HG02852 (cell line): Measurements from ENCODE around the gene FGD6.
"Not testable (repeated sequence)": the region's sequence is repeated elsewhere in the genome, so short reads cannot be mapped to it uniquely, and the experiment has no call there.

Experiments
- ATAC-seq: cut with Tn5 transposase; IDR thresholded peaks from one replicate; pipeline ENCODE4 v1.9.1; 2021; ENCODE audit warnings: mild to moderate bottlenecking, moderate library complexity; ENCODE audit not compliant: unreplicated experiment

Gene FGD6

DNA sequence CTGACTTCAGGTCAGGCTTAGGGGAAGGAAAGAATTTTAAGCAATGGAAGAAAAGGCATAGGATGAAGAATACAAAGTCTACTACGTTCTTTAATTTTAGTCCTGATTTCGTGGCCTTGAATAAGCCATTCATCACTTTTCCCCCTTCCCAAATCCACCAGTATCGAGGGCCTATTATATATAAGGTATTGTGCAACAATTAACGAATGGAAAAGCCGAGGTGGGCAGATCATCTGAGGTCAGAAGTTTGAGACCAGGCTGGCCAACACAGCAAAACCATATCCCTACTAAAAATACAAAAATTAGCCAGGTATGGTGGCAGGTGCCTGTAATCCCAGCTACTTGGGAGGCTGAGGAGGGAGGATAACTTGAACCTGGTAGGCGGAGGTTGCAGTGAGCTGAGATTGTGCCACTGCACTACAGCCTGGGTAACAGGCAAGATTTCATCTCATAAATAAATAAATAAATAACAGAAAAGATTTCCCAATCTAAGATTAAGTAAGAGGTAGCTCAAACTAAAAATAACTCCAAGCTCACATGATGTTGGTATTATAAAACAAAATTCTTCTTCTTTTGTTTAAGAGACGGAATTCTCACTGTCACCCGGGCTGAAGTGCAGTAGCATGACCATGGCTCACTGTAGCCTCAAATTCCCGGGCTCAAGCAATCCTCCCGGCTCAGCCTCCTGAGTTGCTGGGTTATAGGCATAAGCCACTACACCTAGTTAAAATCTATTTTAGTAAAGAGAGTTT, 85.5 kb downstream of the FGD6 start:
- ATAC-seq: no peak

GRCh38 chr12:95130096-95130495, 87.2 kb downstream of the FGD6 start:
- ATAC-seq: no peak

GRCh38 chr12:95129115-95129514, 88.2 kb downstream of the FGD6 start:
- ATAC-seq: no peak

DNA sequence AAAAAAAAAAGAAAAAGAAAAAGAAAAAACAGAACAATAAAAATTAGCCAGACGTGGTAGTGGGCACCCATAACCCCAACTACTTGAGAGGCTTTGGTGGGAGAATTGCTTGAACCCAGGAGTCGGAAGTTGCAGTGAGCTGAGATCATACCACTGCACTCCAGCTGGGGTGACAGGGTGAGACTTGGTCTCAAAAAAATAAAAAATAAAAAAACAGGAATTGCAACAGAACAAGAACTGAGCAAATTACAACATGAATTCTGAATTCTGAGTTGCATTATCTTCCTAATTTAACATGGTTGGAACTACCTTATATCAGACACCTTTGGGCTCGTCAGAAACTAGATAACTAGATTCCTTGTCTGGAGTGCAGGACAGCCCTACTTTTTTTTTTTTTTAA, 90.5 kb downstream of the FGD6 start:
- ATAC-seq: no peak

DNA sequence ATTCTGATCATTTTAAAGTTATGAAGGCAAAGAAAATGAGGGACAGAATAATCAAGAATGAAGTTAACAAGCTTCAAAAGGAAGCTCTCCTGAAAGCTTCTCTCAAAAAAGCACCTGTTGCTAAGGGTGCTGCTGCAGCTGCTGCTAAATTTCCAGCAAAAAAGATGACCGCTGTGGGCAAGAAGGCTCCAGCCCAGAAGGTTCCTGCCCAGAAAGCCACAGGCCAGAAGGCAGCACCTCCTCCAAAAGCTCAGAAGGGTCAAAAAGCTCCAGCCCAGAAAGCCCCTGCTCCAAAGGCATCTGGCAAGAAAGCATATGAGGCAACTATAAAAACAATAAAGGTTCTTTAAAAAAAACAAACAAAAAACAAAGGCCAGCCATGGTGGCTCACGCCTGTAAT, 91.2 kb downstream of the FGD6 start:
- ATAC-seq: no peak

DNA sequence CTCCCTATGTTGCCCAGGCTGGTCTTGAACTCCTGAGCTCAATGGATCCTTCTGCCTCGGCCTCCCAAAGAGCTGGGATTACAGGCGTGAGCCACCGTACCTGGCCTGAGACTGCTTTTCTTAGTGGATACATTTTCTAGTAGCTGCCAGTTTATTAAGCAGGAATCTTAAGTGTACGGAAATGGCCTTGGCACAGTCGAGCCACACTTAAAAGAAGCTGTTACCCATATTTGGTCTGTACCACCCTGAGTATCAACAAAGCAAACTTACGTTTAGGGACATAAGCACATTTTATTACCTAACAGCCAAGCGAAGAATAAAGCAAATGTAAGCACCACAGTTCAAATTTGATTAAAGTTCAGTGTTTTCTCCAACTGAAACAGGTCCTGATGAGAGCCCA, 93.2 kb downstream of the FGD6 start:
- no peak for ATAC-seq

- ATAC-seq: no peak
These were observed 98.5 kb downstream of the FGD6 start for GRCh38 chr12:95118788-95119179.

GRCh38 chr12:95118138-95118787, 99.0 kb downstream of the FGD6 start:
- ATAC-seq: no peak

DNA sequence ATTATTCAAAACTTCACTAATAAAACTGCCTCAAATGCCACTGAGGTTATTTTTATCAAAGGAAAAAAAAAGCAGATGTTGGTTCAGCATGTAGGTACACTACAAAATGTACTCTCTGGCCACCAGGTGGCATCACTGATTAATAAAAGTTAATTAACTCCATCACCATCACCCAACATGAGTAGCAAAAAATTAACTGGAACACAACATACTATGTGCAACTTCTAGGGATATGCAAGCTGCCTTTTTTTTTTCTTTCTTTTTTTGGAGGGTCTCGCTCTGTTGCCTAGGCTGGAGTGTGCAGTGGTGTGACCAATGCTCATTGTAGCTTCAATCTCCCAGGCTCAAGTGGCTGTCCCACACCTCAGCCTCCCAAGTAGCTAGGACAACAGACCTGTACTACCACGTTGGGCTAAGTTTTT, 100.1 kb downstream of the FGD6 start:
- peak; percentile 76 for ATAC-seq

GRCh38 chr12:95116773-95117172, 100.5 kb downstream of the FGD6 start:
- peak; percentile 77 for ATAC-seq

GRCh38 chr12:95116341-95116740, 100.9 kb downstream of the FGD6 start:
- no peak for ATAC-seq

GRCh38 chr12:95115641-95116040, 101.6 kb downstream of the FGD6 start:
- ATAC-seq: no peak

DNA sequence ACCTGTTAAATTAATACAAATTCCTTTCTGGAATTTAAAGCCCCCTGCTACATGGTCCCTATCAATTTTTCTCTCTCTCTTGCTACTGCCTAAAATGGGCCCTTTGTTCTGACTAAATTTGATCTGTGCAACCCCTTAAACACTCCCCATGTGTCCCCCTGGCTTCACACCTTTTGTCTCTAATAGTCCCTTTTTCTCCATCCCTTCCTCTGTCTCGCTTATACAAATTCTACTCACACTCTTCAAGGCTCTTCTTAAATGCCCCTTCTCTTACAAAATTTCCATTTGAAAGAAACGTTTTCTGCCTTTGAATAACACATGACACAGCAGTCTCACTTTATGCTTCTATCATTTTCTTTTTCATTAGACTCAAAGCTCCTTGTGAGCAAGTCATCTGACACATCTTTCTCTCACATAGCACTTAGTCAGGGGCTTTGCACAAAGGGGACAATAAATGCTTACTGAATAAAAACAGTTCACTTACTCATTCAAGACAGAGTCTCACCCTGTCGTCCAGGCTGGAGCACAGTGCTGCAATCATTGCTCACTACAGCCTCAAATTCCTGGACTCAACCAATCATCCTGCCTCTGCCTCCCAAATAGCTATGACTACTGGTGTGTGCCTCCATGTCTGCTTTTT, 102.4 kb downstream of the FGD6 start:
- ATAC-seq: no peak

GRCh38 chr12:95107362-95107761, 109.9 kb downstream of the FGD6 start:
- no peak for ATAC-seq

GRCh38 chr12:95105540-95105939, 111.7 kb downstream of the FGD6 start:
- ATAC-seq: no peak

- ATAC-seq: no peak
These were observed 112.3 kb downstream of the FGD6 start for GRCh38 chr12:95104919-95105452.

- ATAC-seq: peak; percentile 94
These were observed 114.2 kb downstream of the FGD6 start for GRCh38 chr12:95102916-95103671.

DNA sequence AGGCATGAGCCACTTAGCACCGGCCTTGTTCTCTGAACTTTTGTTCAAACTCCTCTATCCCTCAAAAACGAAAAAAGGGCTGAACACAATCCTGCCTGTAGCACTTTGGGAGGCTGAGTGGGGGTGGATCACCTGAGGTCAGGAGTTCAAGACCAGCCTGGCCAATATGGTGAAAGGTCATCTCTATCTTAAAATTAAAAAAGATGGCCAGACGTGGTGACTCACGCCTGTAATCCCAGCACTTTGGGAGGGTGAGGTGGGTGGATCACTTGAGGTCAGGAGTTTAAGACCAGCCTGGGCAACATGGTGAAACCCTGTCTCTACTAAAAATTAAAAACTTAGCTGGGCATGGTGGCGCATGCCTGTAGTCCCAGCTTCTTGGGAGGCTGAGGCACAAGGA, 115.3 kb downstream of the FGD6 start:
- not testable (repeated sequence) for ATAC-seq

GRCh38 chr12:95100264-95101190, 116.7 kb downstream of the FGD6 start:
- no peak for ATAC-seq

DNA sequence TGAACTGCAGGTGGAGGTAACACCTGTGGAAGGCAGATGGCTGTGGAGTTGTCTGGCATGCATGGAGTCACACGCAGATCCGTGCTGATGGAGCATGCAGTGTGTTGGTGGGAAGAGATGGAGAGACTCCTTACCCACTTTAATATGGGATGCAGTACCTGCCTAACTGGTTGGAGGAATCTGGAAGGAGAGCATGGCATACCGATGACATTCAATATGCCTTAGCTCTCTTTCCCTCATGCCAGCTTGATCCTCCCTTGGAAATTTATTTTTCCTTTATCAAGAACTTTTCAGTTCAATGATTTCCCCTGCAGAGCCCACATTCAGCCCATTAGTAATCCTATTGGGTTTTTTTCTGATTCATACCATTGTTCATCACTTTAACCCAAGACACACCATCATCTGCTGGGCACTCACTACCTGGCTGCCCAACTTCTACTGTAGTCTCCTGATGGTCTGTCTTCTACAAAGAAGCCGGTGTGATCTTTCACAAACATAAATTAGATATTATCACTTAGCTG, 117.9 kb downstream of the FGD6 start:
- no peak for ATAC-seq
